ENCODE results near the gene NMNAT2.
A peak's percentile ranks its signal among the peaks of the same experiment; 100 is the strongest.

The NMNAT2 gene

DNA sequence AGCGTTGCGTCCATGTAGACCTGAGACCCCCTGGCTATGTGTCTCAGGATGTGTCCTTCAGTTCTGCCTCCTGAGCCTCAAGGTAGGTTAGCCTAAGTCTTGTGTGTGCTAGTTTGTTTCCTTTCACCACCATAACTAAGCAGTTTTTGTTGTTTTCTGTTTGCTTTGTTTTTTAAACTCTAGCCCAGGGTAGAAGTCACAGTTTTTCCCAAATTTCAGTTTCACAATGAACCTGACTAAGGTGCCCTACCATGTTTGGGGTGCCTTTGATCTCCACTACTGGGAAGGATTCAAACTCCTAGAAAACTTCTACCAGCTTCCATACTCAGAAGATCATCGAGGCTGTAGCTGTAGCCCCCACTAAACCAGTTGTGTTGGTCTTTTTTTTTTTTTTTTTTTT, 39.3 kb upstream of the NMNAT2 start:
- Histone ChIP-seq H3K4me3 (ENCODE audit: low read length) (no peak overlapping the region), H3K36me3 (ENCODE audit: control insufficient read depth, insufficient read depth, low read length) (no peaks in the 10 kb centered on the region), H3K79me2 (ENCODE audit: control insufficient read depth, insufficient read depth, low read length) (no peaks in the 10 kb centered on the region), H4K8ac (ENCODE audit: low read depth, low read length) (no peak overlapping the region), H3K4me1 (ENCODE audit: control insufficient read depth, low read depth, low read length) (no peaks in the 10 kb centered on the region), H3K27me3 (ENCODE audit: insufficient read depth, low read length, poor library complexity) (no peaks in the 10 kb centered on the region), H3K4me2 (ENCODE audit: low read length) (no peak overlapping the region), H3K18ac (ENCODE audit: low read length) (no peak overlapping the region), H2BK5ac (ENCODE audit: low read length) (no peak overlapping the region), H3K27ac (ENCODE audit: low read depth, low read length) (no peak overlapping the region), H3K9ac (ENCODE audit: low read length) (no peak overlapping the region), H4K5ac (ENCODE audit: low read length) (no peak overlapping the region), H3K4ac (ENCODE audit: low read depth, low read length) (no peak overlapping the region), H3K79me1 (ENCODE audit: low read length) (no peaks in the 10 kb centered on the region), H3K56ac (ENCODE audit: low read length) (no peak overlapping the region), H3K23ac (ENCODE audit: low read length) (no peak overlapping the region), H2BK15ac (replicated peaks; ENCODE audit: low read depth) (no peak overlapping the region), H2AK5ac (ENCODE audit: low read length) (no peak overlapping the region), H2BK120ac (ENCODE audit: low read depth, low read length) (no peak overlapping the region)
- no CpG with 5 or more reads among the region's 3 CpGs for WGBS (ENCODE audit: extremely low coverage, insufficient coverage, low lambda C conversion rate)
- no peak for DNase-seq

DNA sequence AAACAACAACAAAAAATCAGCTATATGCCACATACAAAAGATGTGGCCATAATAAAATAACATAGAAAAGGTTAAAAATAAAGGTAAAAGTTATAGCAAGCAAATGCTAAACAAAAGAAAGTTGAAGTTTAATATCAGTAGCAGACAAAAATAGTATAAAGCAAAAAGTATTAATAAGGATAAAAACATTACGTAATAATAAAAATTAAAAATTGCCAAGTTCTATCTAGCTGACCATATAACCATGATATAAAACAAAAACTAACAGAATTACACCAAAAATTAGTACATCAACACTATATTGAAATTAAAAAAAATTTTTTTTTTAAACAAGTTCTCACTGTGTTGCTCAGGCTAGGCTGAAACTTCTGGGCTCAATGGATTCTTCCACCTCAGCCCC, 38.6 kb upstream of the NMNAT2 start:
- no peak overlapping the region for H3K4ac ChIP-seq (ENCODE audit: low read depth, low read length)
- no peak overlapping the region for H3K9ac ChIP-seq (ENCODE audit: low read length)
- H4K5ac ChIP-seq (ENCODE audit: low read length), result no peak overlapping the region
- H3K18ac ChIP-seq (ENCODE audit: low read length), result no peak overlapping the region
- no peak overlapping the region for H2AK5ac ChIP-seq (ENCODE audit: low read length)
- H3K79me1 ChIP-seq (ENCODE audit: low read length), result no peaks in the 10 kb centered on the region
- no peak overlapping the region for H2BK5ac ChIP-seq (ENCODE audit: low read length)
- no peaks in the 10 kb centered on the region for H3K4me1 ChIP-seq (ENCODE audit: control insufficient read depth, low read depth, low read length)
- DNase-seq, result no peak
- no peaks in the 10 kb centered on the region for H3K79me2 ChIP-seq (ENCODE audit: control insufficient read depth, insufficient read depth, low read length)
- H3K4me3 ChIP-seq (ENCODE audit: low read length), result no peak overlapping the region
- no peaks in the 10 kb centered on the region for H3K36me3 ChIP-seq (ENCODE audit: control insufficient read depth, insufficient read depth, low read length)
- no peak overlapping the region for H3K4me2 ChIP-seq (ENCODE audit: low read length)
- H4K8ac ChIP-seq (ENCODE audit: low read depth, low read length), result no peak overlapping the region
- H2BK15ac ChIP-seq (replicated peaks; ENCODE audit: low read depth), result no peak overlapping the region
- 100% methylated on average over 1 of the region's 1 CpG for WGBS (ENCODE audit: extremely low coverage, insufficient coverage, low lambda C conversion rate)
- H3K27me3 ChIP-seq (ENCODE audit: insufficient read depth, low read length, poor library complexity), result no peaks in the 10 kb centered on the region
- H3K27ac ChIP-seq (ENCODE audit: low read depth, low read length), result no peak overlapping the region
- no peak overlapping the region for H2BK120ac ChIP-seq (ENCODE audit: low read depth, low read length)
- no peak overlapping the region for H3K23ac ChIP-seq (ENCODE audit: low read length)
- no peak overlapping the region for H3K56ac ChIP-seq (ENCODE audit: low read length)

DNA sequence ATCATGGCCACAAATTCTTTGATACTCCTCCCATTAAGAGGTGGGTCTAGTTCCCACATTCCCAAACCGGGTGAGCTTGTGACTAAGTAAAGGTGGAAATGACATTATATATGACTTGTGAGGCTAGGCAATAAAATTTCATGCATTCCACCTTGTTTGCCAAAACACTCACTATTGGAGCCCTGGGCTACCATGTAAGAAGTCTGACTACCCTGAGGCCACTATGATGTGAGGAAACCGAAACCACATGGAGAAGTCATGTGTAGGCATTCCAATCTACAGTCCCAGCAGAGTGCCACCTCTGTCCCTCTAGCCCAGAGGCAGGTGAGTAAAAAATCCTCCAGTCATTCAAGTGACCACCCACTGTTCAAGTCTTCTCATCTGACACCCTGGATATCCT, 36.2 kb upstream of the NMNAT2 start:
- no peak overlapping the region for H2BK5ac ChIP-seq (ENCODE audit: low read length)
- H2BK120ac ChIP-seq (ENCODE audit: low read depth, low read length), result no peak overlapping the region
- H3K56ac ChIP-seq (ENCODE audit: low read length), result no peak overlapping the region
- H3K4me3 ChIP-seq (ENCODE audit: low read length), result no peak overlapping the region
- no peak overlapping the region for H3K4me2 ChIP-seq (ENCODE audit: low read length)
- H3K27me3 ChIP-seq (ENCODE audit: insufficient read depth, low read length, poor library complexity), result no peaks in the 10 kb centered on the region
- H3K18ac ChIP-seq (ENCODE audit: low read length), result no peak overlapping the region
- peak; percentile 57 for DNase-seq
- no CpG with 5 or more reads among the region's 2 CpGs for WGBS (ENCODE audit: extremely low coverage, insufficient coverage, low lambda C conversion rate)
- H3K79me1 ChIP-seq (ENCODE audit: low read length), result no peaks in the 10 kb centered on the region
- H3K36me3 ChIP-seq (ENCODE audit: control insufficient read depth, insufficient read depth, low read length), result no peaks in the 10 kb centered on the region
- no peak overlapping the region for H2AK5ac ChIP-seq (ENCODE audit: low read length)
- no peak overlapping the region for H3K9ac ChIP-seq (ENCODE audit: low read length)
- no peak overlapping the region for H4K5ac ChIP-seq (ENCODE audit: low read length)
- no peak overlapping the region for H2BK15ac ChIP-seq (replicated peaks; ENCODE audit: low read depth)
- no peak overlapping the region for H3K27ac ChIP-seq (ENCODE audit: low read depth, low read length)
- H3K4me1 ChIP-seq (ENCODE audit: control insufficient read depth, low read depth, low read length), result no peaks in the 10 kb centered on the region
- H4K8ac ChIP-seq (ENCODE audit: low read depth, low read length), result no peak overlapping the region
- no peak overlapping the region for H3K23ac ChIP-seq (ENCODE audit: low read length)
- H3K4ac ChIP-seq (ENCODE audit: low read depth, low read length), result no peak overlapping the region
- H3K79me2 ChIP-seq (ENCODE audit: control insufficient read depth, insufficient read depth, low read length), result no peaks in the 10 kb centered on the region

DNA sequence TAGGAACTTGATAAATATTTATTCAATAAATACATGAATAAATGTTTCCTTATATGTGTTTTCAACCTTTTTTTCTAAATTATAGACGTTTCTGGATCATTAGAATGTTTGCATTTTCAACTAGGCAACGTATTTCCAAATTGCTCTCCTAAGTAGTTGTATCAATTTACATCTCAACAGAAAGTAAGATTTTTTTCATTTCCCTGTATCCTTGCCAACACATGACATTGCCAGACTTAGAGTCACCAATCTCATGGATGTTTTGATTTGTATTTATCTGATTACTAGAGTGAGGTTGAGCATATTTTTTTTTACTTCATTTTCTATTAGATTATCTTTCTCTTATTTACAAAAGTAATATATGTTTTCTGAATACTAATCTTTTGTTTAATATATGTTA, 31.9 kb upstream of the NMNAT2 start:
- WGBS (ENCODE audit: extremely low coverage, insufficient coverage, low lambda C conversion rate), result no CpG with 5 or more reads among the region's 2 CpGs
- no peak overlapping the region for H2AK5ac ChIP-seq (ENCODE audit: low read length)
- H2BK15ac ChIP-seq (replicated peaks; ENCODE audit: low read depth), result no peak overlapping the region
- DNase-seq, result no peak
- H3K4me1 ChIP-seq (ENCODE audit: control insufficient read depth, low read depth, low read length), result no peaks in the 10 kb centered on the region
- H3K18ac ChIP-seq (ENCODE audit: low read length), result no peak overlapping the region
- no peak overlapping the region for H4K8ac ChIP-seq (ENCODE audit: low read depth, low read length)
- no peaks in the 10 kb centered on the region for H3K79me2 ChIP-seq (ENCODE audit: control insufficient read depth, insufficient read depth, low read length)
- no peak overlapping the region for H3K56ac ChIP-seq (ENCODE audit: low read length)
- no peak overlapping the region for H2BK5ac ChIP-seq (ENCODE audit: low read length)
- no peaks in the 10 kb centered on the region for H3K27me3 ChIP-seq (ENCODE audit: insufficient read depth, low read length, poor library complexity)
- no peak overlapping the region for H4K5ac ChIP-seq (ENCODE audit: low read length)
- no peak overlapping the region for H3K4me2 ChIP-seq (ENCODE audit: low read length)
- no peaks in the 10 kb centered on the region for H3K79me1 ChIP-seq (ENCODE audit: low read length)
- no peak overlapping the region for H2BK120ac ChIP-seq (ENCODE audit: low read depth, low read length)
- no peak overlapping the region for H3K4ac ChIP-seq (ENCODE audit: low read depth, low read length)
- no peak overlapping the region for H3K9ac ChIP-seq (ENCODE audit: low read length)
- no peak overlapping the region for H3K23ac ChIP-seq (ENCODE audit: low read length)
- H3K36me3 ChIP-seq (ENCODE audit: control insufficient read depth, insufficient read depth, low read length), result no peaks in the 10 kb centered on the region
- no peak overlapping the region for H3K27ac ChIP-seq (ENCODE audit: low read depth, low read length)
- no peak overlapping the region for H3K4me3 ChIP-seq (ENCODE audit: low read length)

DNA sequence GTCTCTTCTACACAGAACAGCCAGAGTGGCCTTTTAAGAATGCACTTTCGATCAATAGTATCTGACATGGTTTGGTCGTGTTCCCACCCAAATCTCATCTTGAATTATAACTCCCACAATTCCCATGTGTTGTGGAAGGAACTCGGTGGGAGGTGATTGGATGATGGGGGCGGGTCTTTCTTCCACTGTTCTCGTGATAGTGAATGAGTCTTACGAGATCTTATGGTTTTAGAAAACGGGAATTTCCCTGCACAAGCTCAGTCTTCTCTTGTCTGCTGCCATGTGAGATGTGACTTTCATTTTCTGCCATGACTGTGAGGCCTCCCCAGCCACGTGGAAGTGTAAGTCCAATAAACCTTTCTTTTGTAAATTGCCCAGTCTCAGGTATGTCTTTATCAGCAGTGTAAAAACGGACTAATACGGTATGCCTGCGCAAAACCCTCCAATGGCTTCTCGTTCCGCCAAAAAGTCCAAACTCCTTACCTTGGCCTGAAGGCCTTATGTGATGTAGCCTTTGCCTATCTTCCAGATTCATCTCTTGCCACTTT, 31.1 kb upstream of the NMNAT2 start:
- no peak overlapping the region for H3K18ac ChIP-seq (ENCODE audit: low read length)
- no peaks in the 10 kb centered on the region for H3K79me2 ChIP-seq (ENCODE audit: control insufficient read depth, insufficient read depth, low read length)
- no peak overlapping the region for H2BK5ac ChIP-seq (ENCODE audit: low read length)
- DNase-seq, result no peak
- no peaks in the 10 kb centered on the region for H3K4me1 ChIP-seq (ENCODE audit: control insufficient read depth, low read depth, low read length)
- no peak overlapping the region for H3K4me2 ChIP-seq (ENCODE audit: low read length)
- no peak overlapping the region for H3K4me3 ChIP-seq (ENCODE audit: low read length)
- H4K8ac ChIP-seq (ENCODE audit: low read depth, low read length), result no peak overlapping the region
- H3K27ac ChIP-seq (ENCODE audit: low read depth, low read length), result no peak overlapping the region
- H2AK5ac ChIP-seq (ENCODE audit: low read length), result no peak overlapping the region
- H3K79me1 ChIP-seq (ENCODE audit: low read length), result no peaks in the 10 kb centered on the region
- no peak overlapping the region for H4K5ac ChIP-seq (ENCODE audit: low read length)
- no CpG with 5 or more reads among the region's 13 CpGs for WGBS (ENCODE audit: extremely low coverage, insufficient coverage, low lambda C conversion rate)
- no peak overlapping the region for H3K9ac ChIP-seq (ENCODE audit: low read length)
- no peak overlapping the region for H2BK15ac ChIP-seq (replicated peaks; ENCODE audit: low read depth)
- H3K23ac ChIP-seq (ENCODE audit: low read length), result no peak overlapping the region
- no peaks in the 10 kb centered on the region for H3K36me3 ChIP-seq (ENCODE audit: control insufficient read depth, insufficient read depth, low read length)
- no peak overlapping the region for H2BK120ac ChIP-seq (ENCODE audit: low read depth, low read length)
- H3K27me3 ChIP-seq (ENCODE audit: insufficient read depth, low read length, poor library complexity), result no peaks in the 10 kb centered on the region
- H3K56ac ChIP-seq (ENCODE audit: low read length), result no peak overlapping the region
- H3K4ac ChIP-seq (ENCODE audit: low read depth, low read length), result no peak overlapping the region

DNA sequence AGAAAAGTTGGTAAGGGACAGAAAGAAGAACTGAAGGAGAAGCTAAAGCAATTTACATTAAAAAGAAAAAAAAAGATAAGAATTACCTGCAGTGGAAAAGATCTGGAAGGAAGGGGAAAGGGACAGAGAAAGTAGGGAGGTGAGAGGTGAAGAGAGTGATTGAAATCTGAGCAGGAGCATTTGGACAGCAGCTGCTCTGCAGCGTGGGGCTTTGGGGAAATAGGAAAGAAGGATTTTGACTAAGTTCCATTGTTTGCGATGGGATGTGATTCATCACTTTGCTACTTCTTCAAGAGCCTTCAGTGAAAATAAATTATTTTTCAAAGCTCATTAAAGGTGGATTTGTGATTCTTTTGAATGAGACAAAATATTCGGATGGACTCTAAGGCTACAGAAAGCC, 26.1 kb upstream of the NMNAT2 start:
- H2AK5ac ChIP-seq (ENCODE audit: low read length), result no peak overlapping the region
- H3K18ac ChIP-seq (ENCODE audit: low read length), result no peak overlapping the region
- H4K8ac ChIP-seq (ENCODE audit: low read depth, low read length), result no peak overlapping the region
- peak; percentile 23 for DNase-seq
- no peak overlapping the region for H2BK120ac ChIP-seq (ENCODE audit: low read depth, low read length)
- H3K4me3 ChIP-seq (ENCODE audit: low read length), result no peak overlapping the region
- no peak overlapping the region for H2BK5ac ChIP-seq (ENCODE audit: low read length)
- H3K9ac ChIP-seq (ENCODE audit: low read length), result no peak overlapping the region
- no peak overlapping the region for H2BK15ac ChIP-seq (replicated peaks; ENCODE audit: low read depth)
- no peak overlapping the region for H3K56ac ChIP-seq (ENCODE audit: low read length)
- no peak overlapping the region for H3K23ac ChIP-seq (ENCODE audit: low read length)
- H3K4me2 ChIP-seq (ENCODE audit: low read length), result no peak overlapping the region
- H3K79me1 ChIP-seq (ENCODE audit: low read length), result no peaks in the 10 kb centered on the region
- H3K27ac ChIP-seq (ENCODE audit: low read depth, low read length), result no peak overlapping the region
- H3K27me3 ChIP-seq (ENCODE audit: insufficient read depth, low read length, poor library complexity), result no peaks in the 10 kb centered on the region
- WGBS (ENCODE audit: extremely low coverage, insufficient coverage, low lambda C conversion rate), result no CpG with 5 or more reads among the region's 3 CpGs
- no peak overlapping the region for H4K5ac ChIP-seq (ENCODE audit: low read length)
- no peaks in the 10 kb centered on the region for H3K79me2 ChIP-seq (ENCODE audit: control insufficient read depth, insufficient read depth, low read length)
- no peaks in the 10 kb centered on the region for H3K36me3 ChIP-seq (ENCODE audit: control insufficient read depth, insufficient read depth, low read length)
- no peaks in the 10 kb centered on the region for H3K4me1 ChIP-seq (ENCODE audit: control insufficient read depth, low read depth, low read length)
- no peak overlapping the region for H3K4ac ChIP-seq (ENCODE audit: low read depth, low read length)

Measured in mesendoderm (in vitro differentiated cells).